Suprapubic skin (tissue), 4 donors: ENCODE measurements around the gene CBFA2T3. TPM values are rescaled to one million over a fixed set of nuclear protein-coding genes. Genes with fewer than 3 reads are reported as not detected.

Experiments
- DNase-seq, 2 donors: peaks; one replicate each; pipeline ENCODE4 v3.0.0-alpha.2; 2019; ENCODE audit warnings: low spot score in 2 of 2
- H3K27ac ChIP-seq: fragments of 200-600 bp; sonication (generic); one replicate; pipeline ENCODE4 v1.5.1; 2019
- H3K27me3 ChIP-seq: fragments of 200-600 bp; sonication (generic); one replicate; pipeline ENCODE4 v1.5.1; 2019
- H3K36me3 ChIP-seq: fragments of 200-600 bp; sonication (generic); one replicate; pipeline ENCODE4 v1.5.1; 2019
- H3K4me1 ChIP-seq: fragments of 200-600 bp; sonication (generic); one replicate; pipeline ENCODE4 v1.5.1; 2019
- H3K4me3 ChIP-seq: fragments of 200-600 bp; sonication (generic); one replicate; pipeline ENCODE4 v1.5.1; 2019; ENCODE audit warnings: mild to moderate bottlenecking
- H3K9me3 ChIP-seq: fragments of 200-600 bp; sonication (generic); one replicate; pipeline ENCODE4 v1.5.1; 2019
- EP300 ChIP-seq: sonication (generic); formaldehyde crosslinking; IDR thresholded peaks from one replicate; pipeline ENCODE4 v1.6.1; 2017; ENCODE audit warnings: antibody characterized with exemption
- POLR2A ChIP-seq, 2 donors: fragments of 450-650 bp; IDR thresholded peaks; one replicate each; pipeline ENCODE4 v1.6.1; 2017; ENCODE audit warnings: antibody characterized with exemption in 2 of 2, mild to moderate bottlenecking in 2 of 2, moderate library complexity in 2 of 2
- POLR2AphosphoS5 ChIP-seq, 3 donors: sonication (generic); formaldehyde crosslinking; IDR thresholded peaks; one replicate each; pipeline ENCODE4 v1.6.1; 2017; ENCODE audit warnings: antibody characterized with exemption in 3 of 3
- WGBS: methylation state at CpG from one replicate; pipeline ENCODE4 v1.1.5; 2018; 5-methylcytosine and 5-hydroxymethylcytosine counted together
- total RNA-seq, 4 donors: library from RNA; depleted of rRNA; stranded (reverse); fragments of >200 nt; gene quantifications; one replicate each; pipeline ENCODE4 v1.1.0, GENCODE V29; 2016
- TF ChIP-seq, protein P1 (sequence below), 2 donors: fragments of 200-600 bp in 1 of 2; fragments of 450-650 bp in 1 of 2; sonication (generic) in 1 of 2; IDR thresholded peaks; one replicate each; pipeline ENCODE4 v1.5.1; 2016 to 2019; ENCODE audit warnings: antibody characterized with exemption in 2 of 2, mild to moderate bottlenecking in 1 of 2, moderate library complexity in 1 of 2

Gene CBFA2T3
- total RNA-seq, 4 donors from 2014 or later, result 1.5 to 6.6 (median 2.9) TPM

- Histone ChIP-seq H3K27me3 (peaks cover 16% of the 10 kb centered on the region), H3K4me3 (no peak overlapping the region), H3K27ac (no peak overlapping the region), H3K9me3 (no peaks in the 10 kb centered on the region), H3K36me3 (no peaks in the 10 kb centered on the region), H3K4me1 (peaks cover 64% of the 10 kb centered on the region)
- 70% methylated on average over 23 of the region's 37 CpGs for WGBS
- no peak for DNase-seq
- TF ChIP-seq, protein P1, sequence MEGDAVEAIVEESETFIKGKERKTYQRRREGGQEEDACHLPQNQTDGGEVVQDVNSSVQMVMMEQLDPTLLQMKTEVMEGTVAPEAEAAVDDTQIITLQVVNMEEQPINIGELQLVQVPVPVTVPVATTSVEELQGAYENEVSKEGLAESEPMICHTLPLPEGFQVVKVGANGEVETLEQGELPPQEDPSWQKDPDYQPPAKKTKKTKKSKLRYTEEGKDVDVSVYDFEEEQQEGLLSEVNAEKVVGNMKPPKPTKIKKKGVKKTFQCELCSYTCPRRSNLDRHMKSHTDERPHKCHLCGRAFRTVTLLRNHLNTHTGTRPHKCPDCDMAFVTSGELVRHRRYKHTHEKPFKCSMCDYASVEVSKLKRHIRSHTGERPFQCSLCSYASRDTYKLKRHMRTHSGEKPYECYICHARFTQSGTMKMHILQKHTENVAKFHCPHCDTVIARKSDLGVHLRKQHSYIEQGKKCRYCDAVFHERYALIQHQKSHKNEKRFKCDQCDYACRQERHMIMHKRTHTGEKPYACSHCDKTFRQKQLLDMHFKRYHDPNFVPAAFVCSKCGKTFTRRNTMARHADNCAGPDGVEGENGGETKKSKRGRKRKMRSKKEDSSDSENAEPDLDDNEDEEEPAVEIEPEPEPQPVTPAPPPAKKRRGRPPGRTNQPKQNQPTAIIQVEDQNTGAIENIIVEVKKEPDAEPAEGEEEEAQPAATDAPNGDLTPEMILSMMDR (IDR thresholded peaks at IDR 0.05), result no peak
- TF ChIP-seq POLR2A (IDR thresholded peaks at IDR 0.05) (no peak), EP300 (no peak), POLR2AphosphoS5 (IDR thresholded peaks at IDR 0.05) (no peak)
Measured at GRCh38 chr16:88923926-88924833, 52.8 kb downstream of the CBFA2T3 start.

- no peaks in the 10 kb centered on the region for H3K9me3 ChIP-seq
- H3K27me3 ChIP-seq, result peaks cover 16% of the 10 kb centered on the region
- DNase-seq, result no peak
- H3K27ac ChIP-seq, result no peak overlapping the region
- TF ChIP-seq, protein P1 (IDR thresholded peaks at IDR 0.05), result no peak
- no peak for TF ChIP-seq POLR2A (IDR thresholded peaks at IDR 0.05)
- no peak for TF ChIP-seq POLR2AphosphoS5 (IDR thresholded peaks at IDR 0.05)
- no peak for TF ChIP-seq EP300
- peaks cover 70% of the 10 kb centered on the region for H3K4me1 ChIP-seq
- no peaks in the 10 kb centered on the region for H3K36me3 ChIP-seq
- H3K4me3 ChIP-seq, result no peak overlapping the region
- 72% methylated on average over 16 of the region's 17 CpGs for WGBS
Measured at GRCh38 chr16:88923450-88923849, 53.6 kb downstream of the CBFA2T3 start.

- peaks cover 74% of the 10 kb centered on the region for H3K4me1 ChIP-seq
- WGBS, result 85% methylated on average over 8 of the region's 22 CpGs
- no peak overlapping the region for H3K27ac ChIP-seq
- no peak overlapping the region for H3K4me3 ChIP-seq
- no peak for DNase-seq
- H3K27me3 ChIP-seq, result peaks cover 16% of the 10 kb centered on the region
- TF ChIP-seq POLR2AphosphoS5 (IDR thresholded peaks at IDR 0.05), result no peak
- TF ChIP-seq, protein P1 (IDR thresholded peaks at IDR 0.05), result no peak
- TF ChIP-seq POLR2A (IDR thresholded peaks at IDR 0.05), result no peak
- no peak for TF ChIP-seq EP300
- no peaks in the 10 kb centered on the region for H3K9me3 ChIP-seq
- no peaks in the 10 kb centered on the region for H3K36me3 ChIP-seq
Measured at GRCh38 chr16:88922826-88923410, 54.1 kb downstream of the CBFA2T3 start.

DNA sequence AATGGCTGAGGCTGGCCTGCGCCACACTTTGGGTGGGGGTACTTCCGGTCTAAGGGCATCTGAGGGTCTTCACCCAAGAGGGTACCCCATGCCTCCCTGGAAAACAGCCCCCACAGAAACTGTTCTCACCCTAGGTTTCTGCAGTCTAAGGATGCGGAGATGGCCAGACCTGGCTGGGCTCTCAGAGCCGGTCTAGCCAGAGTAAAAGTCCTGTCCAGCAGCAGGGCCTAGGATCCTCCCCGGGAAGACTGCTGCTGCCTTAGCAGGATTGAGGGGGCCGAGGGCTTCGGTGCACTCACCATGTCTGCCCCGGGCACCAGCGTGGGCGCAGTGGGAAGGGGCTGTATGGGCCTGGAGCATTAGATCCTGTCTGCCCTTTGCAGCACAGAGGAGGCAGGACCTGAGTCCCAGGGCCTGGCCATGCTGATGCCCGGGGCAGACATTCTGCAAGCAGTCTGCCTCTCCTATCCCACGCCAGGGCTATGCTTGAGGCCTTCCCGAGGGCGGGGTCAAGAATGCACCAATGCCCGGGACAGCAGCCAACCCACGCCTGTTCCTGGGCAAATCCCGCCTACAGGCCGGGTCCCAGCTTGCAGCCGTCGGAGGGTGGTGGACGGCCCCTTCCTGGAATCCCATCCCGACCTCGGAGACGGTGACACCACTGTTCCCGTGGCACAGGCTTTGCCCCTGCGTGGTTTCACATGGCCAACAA is 54.7 kb downstream of the CBFA2T3 start:
- Histone ChIP-seq H3K36me3 (no peaks in the 10 kb centered on the region), H3K4me3 (peak overlapping the region; percentile 2), H3K27ac (peak overlapping the region; percentile 25), H3K4me1 (peaks cover 77% of the 10 kb centered on the region), H3K27me3 (peaks cover 16% of the 10 kb centered on the region), H3K9me3 (no peaks in the 10 kb centered on the region)
- 0% methylated on average over 4 of the region's 26 CpGs for WGBS
- DNase-seq, result peak; percentile 85 to 92
- TF ChIP-seq POLR2A (IDR thresholded peaks at IDR 0.05) (no peak), POLR2AphosphoS5 (IDR thresholded peaks at IDR 0.05) (no peak)

DNA sequence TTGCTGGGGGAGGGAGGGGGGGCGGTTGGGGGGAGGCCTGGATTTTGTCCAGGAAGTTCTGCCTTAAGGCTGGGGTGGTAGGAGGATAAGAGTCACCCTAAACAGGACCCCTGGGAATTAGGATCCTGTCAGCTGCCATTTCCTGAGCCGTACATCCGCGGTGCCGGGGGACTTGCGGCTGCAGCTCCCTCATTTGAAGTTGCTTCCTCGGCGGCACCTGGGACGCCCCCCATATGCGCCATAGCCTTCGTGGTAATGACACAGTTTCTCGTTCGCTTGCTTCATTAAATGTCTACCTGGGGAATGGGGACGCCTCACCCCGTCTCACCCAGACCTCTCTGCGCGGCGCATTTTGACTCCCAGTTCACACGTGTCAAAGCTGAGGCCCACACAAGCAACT is 55.4 kb downstream of the CBFA2T3 start:
- 35% methylated on average over 19 of the region's 19 CpGs for WGBS
- H3K27ac ChIP-seq, result no peak overlapping the region

More for the DNA sequence above, 55.4 kb downstream of the CBFA2T3 start:
- TF ChIP-seq EP300 (no peak), POLR2A (IDR thresholded peaks at IDR 0.05) (no peak), POLR2AphosphoS5 (IDR thresholded peaks at IDR 0.05) (no peak)
- TF ChIP-seq, protein P1 (IDR thresholded peaks at IDR 0.05), result no peak
- H3K4me1 ChIP-seq, result peaks cover 75% of the 10 kb centered on the region
- H3K36me3 ChIP-seq, result no peaks in the 10 kb centered on the region
- peak overlapping the region; percentile 2 for H3K4me3 ChIP-seq
- peaks cover 15% of the 10 kb centered on the region for H3K27me3 ChIP-seq
- H3K9me3 ChIP-seq, result no peaks in the 10 kb centered on the region
- DNase-seq, result no peak
